Smooth muscle cell (in vitro differentiated cells): ENCODE data around the gene MAFF. TPM values are rescaled to one million over a fixed set of nuclear protein-coding genes. Genes with fewer than 3 reads are reported as not detected.
A peak's percentile ranks its signal among the peaks of the same experiment; 100 is the strongest.

Source experiments
- DNase-seq: peaks from one replicate; lab custom pipeline; 2025; ENCODE audit not compliant: unreplicated experiment; lab: John Stamatoyannopoulos, UW
- H2AFZ ChIP-seq: fragments of 200-600 bp; sonication (generic); 2 replicates; pipeline ENCODE4 v1.6.0; 2016; ENCODE audit warnings: antibody characterized with exemption, low read depth, mild to moderate bottlenecking
- H3F3A ChIP-seq: fragments of 200-600 bp; sonication (generic); 2 replicates; pipeline ENCODE4 v1.6.0; 2017; ENCODE audit warnings: antibody characterized with exemption, low read depth
- H3K27ac ChIP-seq: fragments of 200-600 bp; sonication (generic); 2 replicates; pipeline ENCODE4 v1.5.1; 2016; ENCODE audit warnings: low read depth, mild to moderate bottlenecking
- H3K27me3 ChIP-seq: fragments of 200-600 bp; sonication (generic); 2 replicates; pipeline ENCODE4 v1.6.1; 2016; ENCODE audit warnings: low read depth, mild to moderate bottlenecking
- H3K36me3 ChIP-seq: fragments of 200-600 bp; sonication (generic); 2 replicates; pipeline ENCODE4 v1.5.1; 2016; ENCODE audit warnings: low read depth
- H3K4me1 ChIP-seq: fragments of 200-600 bp; sonication (generic); 2 replicates; pipeline ENCODE4 v1.5.1; 2016; ENCODE audit warnings: low read depth
- H3K4me2 ChIP-seq: fragments of 200-600 bp; sonication (generic); 2 replicates; pipeline ENCODE4 v1.6.0; 2016; ENCODE audit warnings: mild to moderate bottlenecking
- H3K4me3 ChIP-seq: fragments of 200-600 bp; sonication (generic); 2 replicates; pipeline ENCODE4 v1.5.1; 2016; ENCODE audit warnings: mild to moderate bottlenecking
- H3K79me2 ChIP-seq: fragments of 200-600 bp; sonication (generic); 2 replicates; pipeline ENCODE4 v1.6.0; 2016; ENCODE audit warnings: low read depth, mild to moderate bottlenecking
- H3K9ac ChIP-seq: fragments of 200-600 bp; sonication (generic); 2 replicates; pipeline ENCODE4 v1.6.0; 2016; ENCODE audit warnings: low read depth
- H3K9me3 ChIP-seq: fragments of 200-600 bp; sonication (generic); replicated peaks from 2 replicates; pipeline ENCODE4 v1.5.1; 2016; ENCODE audit warnings: low read depth
- H4K20me1 ChIP-seq: fragments of 200-600 bp; sonication (generic); 2 replicates; pipeline ENCODE4 v1.6.0; 2016; ENCODE audit warnings: low read depth
- WGBS: methylation state at CpG from one replicate; pipeline ENCODE4 v1.1.7; 2016; ENCODE audit warnings: low lambda C conversion rate; 5-methylcytosine and 5-hydroxymethylcytosine counted together
- polyA plus RNA-seq: library from polyadenylated mRNA; unstranded; fragments of >200 nt; fragmentation: Nextera tagmentation; extraction: Ambion mirVana; gene quantifications from 2 replicates; pipeline ENCODE4 v1.2.1, GENCODE V29; 2016
- total RNA-seq: library from RNA; depleted of rRNA; stranded (reverse); fragments of >200 nt; gene quantifications from 2 replicates; pipeline ENCODE4 v1.2.3, GENCODE V29; 2014
- TF ChIP-seq, protein P1 (sequence below): fragments of 200-600 bp; sonication (generic); IDR thresholded peaks from 2 replicates; pipeline ENCODE4 v1.5.1; 2017; ENCODE audit warnings: borderline replicate concordance, mild to moderate bottlenecking, antibody characterized with exemption; ENCODE audit not compliant: insufficient read depth, poor library complexity, severe bottlenecking

The MAFF gene
- total and polyA plus RNA-seq, 2 experiments from 2014 or later, result 48.2 to 51.2 TPM

DNA sequence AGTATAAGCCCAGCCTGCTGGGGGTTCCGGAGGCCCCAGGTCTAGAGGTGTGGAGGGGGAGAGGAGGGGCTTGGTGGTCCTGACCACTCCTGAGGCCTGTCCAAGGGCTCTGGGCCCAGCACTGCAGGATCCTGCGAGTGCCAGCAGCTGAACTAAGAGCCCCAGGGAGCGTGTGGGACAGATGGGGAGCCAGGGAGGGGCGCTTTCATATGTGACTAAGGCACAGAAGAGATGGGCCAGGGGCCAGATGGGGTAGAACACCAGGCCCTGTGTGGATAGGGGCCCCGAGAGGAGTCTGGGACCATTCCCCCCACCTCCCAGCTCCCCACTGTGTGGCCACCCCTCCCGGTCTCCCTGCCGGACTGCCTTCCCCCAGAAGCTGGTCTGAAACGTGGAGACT, 18.4 kb downstream of the MAFF start:
- no peaks in the 10 kb centered on the region for H3K79me2 ChIP-seq
- H3K27me3 ChIP-seq, result no peaks in the 10 kb centered on the region
- H3K4me3 ChIP-seq, result no peak overlapping the region
- H3F3A ChIP-seq, result peaks cover 6% of the 10 kb centered on the region
- H3K36me3 ChIP-seq, result no peaks in the 10 kb centered on the region
- no peak for DNase-seq
- no peak overlapping the region for H3K4me2 ChIP-seq
- peak overlapping the region; percentile 98 for H3K27ac ChIP-seq
- H3K4me1 ChIP-seq, result peaks cover 16% of the 10 kb centered on the region
- peaks cover 3% of the 10 kb centered on the region for H4K20me1 ChIP-seq
- H3K9me3 ChIP-seq, result no peaks in the 10 kb centered on the region
- H3K9ac ChIP-seq, result peak overlapping the region; percentile 91
- 83% methylated on average over 8 of the region's 8 CpGs for WGBS
- TF ChIP-seq, protein P1, sequence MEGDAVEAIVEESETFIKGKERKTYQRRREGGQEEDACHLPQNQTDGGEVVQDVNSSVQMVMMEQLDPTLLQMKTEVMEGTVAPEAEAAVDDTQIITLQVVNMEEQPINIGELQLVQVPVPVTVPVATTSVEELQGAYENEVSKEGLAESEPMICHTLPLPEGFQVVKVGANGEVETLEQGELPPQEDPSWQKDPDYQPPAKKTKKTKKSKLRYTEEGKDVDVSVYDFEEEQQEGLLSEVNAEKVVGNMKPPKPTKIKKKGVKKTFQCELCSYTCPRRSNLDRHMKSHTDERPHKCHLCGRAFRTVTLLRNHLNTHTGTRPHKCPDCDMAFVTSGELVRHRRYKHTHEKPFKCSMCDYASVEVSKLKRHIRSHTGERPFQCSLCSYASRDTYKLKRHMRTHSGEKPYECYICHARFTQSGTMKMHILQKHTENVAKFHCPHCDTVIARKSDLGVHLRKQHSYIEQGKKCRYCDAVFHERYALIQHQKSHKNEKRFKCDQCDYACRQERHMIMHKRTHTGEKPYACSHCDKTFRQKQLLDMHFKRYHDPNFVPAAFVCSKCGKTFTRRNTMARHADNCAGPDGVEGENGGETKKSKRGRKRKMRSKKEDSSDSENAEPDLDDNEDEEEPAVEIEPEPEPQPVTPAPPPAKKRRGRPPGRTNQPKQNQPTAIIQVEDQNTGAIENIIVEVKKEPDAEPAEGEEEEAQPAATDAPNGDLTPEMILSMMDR, result no peak
- no peak overlapping the region for H2AFZ ChIP-seq

DNA sequence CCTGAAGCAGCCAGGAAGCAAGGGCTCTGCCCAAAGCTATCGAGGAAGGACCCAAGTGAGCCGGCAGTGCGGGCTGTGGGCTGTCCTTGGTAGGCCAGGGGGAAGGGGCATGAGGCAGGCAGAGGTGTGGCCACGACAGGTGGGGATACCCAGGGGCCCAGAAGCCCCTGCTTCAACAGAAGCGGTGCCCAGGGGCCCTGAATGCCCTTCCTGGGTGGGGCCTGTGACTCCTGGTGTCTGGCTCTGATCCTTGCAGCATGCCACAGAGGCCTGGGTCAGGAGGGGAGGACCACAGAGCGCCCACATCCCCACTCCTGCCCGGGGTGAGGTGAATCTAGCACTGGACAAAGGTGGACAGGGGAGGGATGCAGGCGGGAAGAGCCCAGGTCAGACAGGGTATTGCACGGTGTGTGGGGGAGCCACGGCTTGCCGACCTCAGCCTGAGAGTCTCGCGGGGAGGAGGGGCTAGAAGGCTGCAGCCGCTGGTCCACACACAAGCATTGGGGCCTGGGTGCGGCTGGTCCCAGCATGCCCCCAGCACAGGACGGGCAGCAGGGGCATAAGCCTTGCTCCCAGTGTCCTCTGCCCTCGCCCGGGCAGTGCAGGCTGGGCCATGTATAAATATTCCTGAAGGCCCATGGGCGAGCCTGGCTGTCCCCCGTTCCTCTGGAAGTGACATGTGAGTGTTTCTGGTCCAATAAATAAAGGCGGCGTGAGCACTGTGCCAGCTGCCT, 19.0 kb downstream of the MAFF start:
- WGBS, result 93% methylated on average over 22 of the region's 22 CpGs
- Histone ChIP-seq H3K9ac (peak overlapping the region; percentile 91), H3F3A (peaks cover 2% of the 10 kb centered on the region), H2AFZ (no peak overlapping the region), H3K4me2 (no peak overlapping the region), H3K4me3 (no peak overlapping the region), H4K20me1 (no peaks in the 10 kb centered on the region), H3K79me2 (no peaks in the 10 kb centered on the region), H3K4me1 (peaks cover 16% of the 10 kb centered on the region), H3K27me3 (no peaks in the 10 kb centered on the region), H3K27ac (peak overlapping the region; percentile 98), H3K9me3 (no peaks in the 10 kb centered on the region), H3K36me3 (no peaks in the 10 kb centered on the region)
- TF ChIP-seq, protein P1, result no peak
- DNase-seq, result no peak

DNA sequence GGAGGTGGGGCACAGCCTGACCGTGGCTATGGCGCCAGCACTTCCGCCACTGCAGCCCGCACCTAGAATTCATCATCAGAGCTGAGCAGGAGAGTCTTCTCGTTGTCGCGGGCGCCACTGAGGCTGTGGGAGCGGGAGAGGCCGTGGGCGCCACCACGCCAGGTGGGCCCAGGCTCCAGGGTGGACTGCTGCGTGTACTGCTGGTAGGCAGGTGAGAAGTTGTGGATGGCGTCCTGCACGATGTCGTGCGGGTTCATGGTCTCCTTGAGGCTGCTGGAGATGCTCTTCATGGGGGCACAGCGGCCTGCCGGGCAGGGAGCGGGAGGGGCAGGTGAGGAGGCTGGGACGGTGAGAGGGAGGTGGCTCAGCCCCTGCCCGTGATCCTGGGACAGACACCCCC, 19.6 kb downstream of the MAFF start:
- Histone ChIP-seq H3K36me3 (no peaks in the 10 kb centered on the region), H3F3A (peaks cover 2% of the 10 kb centered on the region), H3K4me3 (no peak overlapping the region), H3K4me1 (peaks cover 16% of the 10 kb centered on the region), H3K4me2 (no peak overlapping the region), H3K79me2 (no peaks in the 10 kb centered on the region), H3K27ac (no peak overlapping the region), H3K9me3 (no peaks in the 10 kb centered on the region), H3K27me3 (no peaks in the 10 kb centered on the region), H4K20me1 (no peaks in the 10 kb centered on the region), H2AFZ (no peak overlapping the region), H3K9ac (no peak overlapping the region)
- TF ChIP-seq, protein P1, result no peak
- no peak for DNase-seq
- 98% methylated on average over 22 of the region's 22 CpGs for WGBS
